H1 (cell line): ENCODE data around the gene C3orf20. TPM values are rescaled to one million over a fixed set of nuclear protein-coding genes. Genes with fewer than 3 reads are reported as not detected.

Experiments
- CTCF ChIA-PET: fragments of 300-600 bp; sonication (Branson Sonifier 250); formaldehyde crosslinking; loops from one replicate; lab custom pipeline; 2021; ENCODE audit not compliant: partially characterized antibody; lab: Charles Lee
- POLR2A ChIA-PET: fragments of 300-600 bp; sonication (Branson Sonifier 250); formaldehyde crosslinking; loops from one replicate; lab custom pipeline; 2021; ENCODE audit warnings: inconsistent platforms; ENCODE audit not compliant: partially characterized antibody; lab: Charles Lee
- DNase-seq, 2 experiments: peaks; one replicate each; pipeline versions ENCODE4 v3.0.0 to v3.0.0-alpha.2; 2010 to 2022; ENCODE audit warnings: low spot score in 2 of 2, low read depth in 1 of 2, mixed read lengths in 1 of 2
- FAIRE-seq: peaks from 2 replicates; lab custom pipeline; 2011; peaks lifted over from hg19 to GRCh38; lab: Jason Lieb, UNC
- H2AFZ ChIP-seq: 2 replicates; pipeline ENCODE4 v1.8.1; 2012; ENCODE audit warnings: low read length, inconsistent platforms
- H2AK5ac ChIP-seq: 2 replicates; pipeline ENCODE4 v1.6.1; 2013; ENCODE audit warnings: low read depth, low read length
- H2BK120ac ChIP-seq: replicated peaks from 2 replicates; pipeline ENCODE3; 2013; ENCODE audit warnings: low read depth, low read length, inconsistent platforms
- H2BK12ac ChIP-seq: 2 replicates; pipeline ENCODE4 v1.6.1; 2013; ENCODE audit warnings: low read depth, low read length
- H2BK15ac ChIP-seq: 2 replicates; pipeline ENCODE4 v1.6.1; 2013; ENCODE audit warnings: low read length
- H2BK20ac ChIP-seq: 2 replicates; pipeline ENCODE4 v1.6.1; 2013; ENCODE audit warnings: low read length
- H2BK5ac ChIP-seq: 2 replicates; pipeline ENCODE4 v1.6.1; 2013; ENCODE audit warnings: low read depth, low read length
- H3K14ac ChIP-seq: 2 replicates; pipeline ENCODE4 v1.6.1; 2013; ENCODE audit warnings: inconsistent platforms; ENCODE audit not compliant: insufficient read length
- H3K18ac ChIP-seq: 2 replicates; pipeline ENCODE4 v1.6.1; 2013; ENCODE audit warnings: low read length; ENCODE audit errors: extremely low read depth
- H3K23ac ChIP-seq: 2 replicates; pipeline ENCODE4 v1.6.1; 2013; ENCODE audit warnings: inconsistent platforms; ENCODE audit not compliant: insufficient read length
- H3K23me2 ChIP-seq: 2 replicates; pipeline ENCODE4 v1.6.1; 2013; ENCODE audit warnings: low read depth, low read length
- H3K27ac ChIP-seq: 2 replicates; pipeline ENCODE4 v1.6.1; 2011; ENCODE audit warnings: low read depth, low read length, inconsistent platforms
- H3K27me3 ChIP-seq, 4 experiments: replicated peaks in 1 of 4; 1 replicate in 1 of 4; 2 replicates in 3 of 4; pipeline versions ENCODE4 v1.6.1 to v1.8.1; 2011 to 2013; ENCODE audit warnings: low read length in 3 of 4, mild to moderate bottlenecking in 3 of 4, inconsistent platforms in 2 of 4, mixed read lengths in 2 of 4, moderate library complexity in 1 of 4; ENCODE audit not compliant: control insufficient read depth in 3 of 4, insufficient read depth in 3 of 4; ENCODE audit errors: extremely low read depth in 1 of 4
- H3K36me3 ChIP-seq, 4 experiments: 2 replicates each; pipeline versions ENCODE4 v1.6.1 to v1.8.1; 2011 to 2013; ENCODE audit warnings: mild to moderate bottlenecking in 4 of 4, low read length in 3 of 4, moderate library complexity in 2 of 4, control low read depth in 1 of 4, inconsistent platforms in 1 of 4; ENCODE audit not compliant: insufficient read depth in 4 of 4, control insufficient read depth in 2 of 4
- H3K4ac ChIP-seq: replicated peaks from 2 replicates; pipeline ENCODE3; 2013; ENCODE audit warnings: low read length, low read depth, mixed read lengths, inconsistent platforms; ENCODE audit not compliant: insufficient read length
- H3K4me1 ChIP-seq, 4 experiments: replicated peaks in 1 of 4; 1 replicate in 1 of 4; 2 replicates in 3 of 4; pipeline versions ENCODE4 v1.6.1 to v1.8.1; 2011 to 2013; ENCODE audit warnings: low read length in 3 of 4, inconsistent platforms in 2 of 4, mixed read lengths in 1 of 4; ENCODE audit not compliant: insufficient read depth in 4 of 4, control insufficient read depth in 3 of 4
- H3K4me2 ChIP-seq, 2 experiments: 2 replicates each; pipeline versions ENCODE4 v1.6.1 to v1.8.1; 2011 to 2013; ENCODE audit warnings: low read depth in 2 of 2, low read length in 2 of 2, control low read depth in 1 of 2, inconsistent platforms in 1 of 2, mild to moderate bottlenecking in 1 of 2; ENCODE audit not compliant: insufficient read depth in 1 of 2
- H3K4me3 ChIP-seq, 4 experiments: fragments of 200-600, 300-600 bp in 1 of 4; sonication (generic), shearing (Covaris generic), sonication (Bioruptor Twin) in 1 of 4; 2 replicates each; pipeline versions ENCODE4 v1.5.1 to v1.8.1; 2011 to 2016; ENCODE audit warnings: low read length in 4 of 4, low read depth in 3 of 4, control low read depth in 2 of 4, inconsistent platforms in 2 of 4, mild to moderate bottlenecking in 2 of 4, mixed read lengths in 1 of 4, moderate library complexity in 1 of 4; ENCODE audit not compliant: insufficient read depth in 2 of 4; ENCODE audit errors: extremely low read depth in 1 of 4
- H3K56ac ChIP-seq: replicated peaks from 2 replicates; pipeline ENCODE3; 2013; ENCODE audit warnings: low read depth, mild to moderate bottlenecking, mixed read lengths, low read length, inconsistent platforms; ENCODE audit not compliant: insufficient read length
- H3K79me1 ChIP-seq: 2 replicates; pipeline ENCODE4 v1.6.1; 2013; ENCODE audit warnings: low read depth, low read length, control low read depth
- H3K79me2 ChIP-seq, 2 experiments: 2 replicates each; pipeline versions ENCODE4 v1.6.1 to v1.8.1; 2012 to 2013; ENCODE audit warnings: low read length in 2 of 2, mild to moderate bottlenecking in 2 of 2, inconsistent platforms in 1 of 2; ENCODE audit not compliant: insufficient read depth in 2 of 2, control insufficient read depth in 1 of 2
- H3K9ac ChIP-seq, 4 experiments: replicated peaks in 1 of 4; 1 replicate in 1 of 4; 2 replicates in 3 of 4; pipeline versions ENCODE4 v1.6.1 to v1.8.1; 2011 to 2013; ENCODE audit warnings: low read depth in 3 of 4, low read length in 3 of 4, control low read depth in 2 of 4, mild to moderate bottlenecking in 2 of 4, moderate library complexity in 2 of 4, inconsistent platforms in 1 of 4; ENCODE audit errors: extremely low read depth in 1 of 4
- H3K9me3 ChIP-seq, 2 experiments: 2 replicates each; pipeline versions ENCODE4 v1.6.1 to v1.8.1; 2012 to 2013; ENCODE audit warnings: mild to moderate bottlenecking in 2 of 2, moderate library complexity in 2 of 2, control low read depth in 1 of 2, inconsistent platforms in 1 of 2, low read depth in 1 of 2, low read length in 1 of 2, mixed read lengths in 1 of 2; ENCODE audit not compliant: insufficient read depth in 2 of 2
- H4K20me1 ChIP-seq, 2 experiments: replicated peaks in 1 of 2; 2 replicates each; pipeline versions ENCODE3 to v1.8.1; 2011 to 2013; ENCODE audit warnings: inconsistent platforms in 2 of 2, low read length in 2 of 2, mild to moderate bottlenecking in 1 of 2; ENCODE audit not compliant: insufficient read depth in 2 of 2, control insufficient read depth in 1 of 2
- H4K5ac ChIP-seq: 2 replicates; pipeline ENCODE4 v1.6.1; 2013; ENCODE audit warnings: low read length, low read depth, mixed read lengths, inconsistent platforms; ENCODE audit not compliant: insufficient read length
- H4K8ac ChIP-seq: 2 replicates; pipeline ENCODE4 v1.8.0; 2013; ENCODE audit warnings: mild to moderate bottlenecking, moderate library complexity, low read length, inconsistent platforms; ENCODE audit not compliant: insufficient read depth; ENCODE audit errors: extremely low read depth
- H4K91ac ChIP-seq: replicated peaks from 2 replicates; pipeline ENCODE3; 2013; ENCODE audit warnings: low read length, mixed read lengths, inconsistent platforms; ENCODE audit not compliant: insufficient read length
- ATF2 ChIP-seq: IDR thresholded peaks from 2 replicates; pipeline ENCODE4 v1.6.1; 2012; ENCODE audit warnings: low read length, inconsistent platforms
- HDAC2 ChIP-seq, 2 experiments: fragments of 300-600 bp in 1 of 2; sonication (generic) in 1 of 2; IDR thresholded peaks; 2 replicates each; pipeline ENCODE4 v1.6.1; 2011 to 2012; ENCODE audit warnings: low read depth in 2 of 2, low read length in 2 of 2, mild to moderate bottlenecking in 2 of 2, moderate library complexity in 2 of 2, borderline replicate concordance in 1 of 2, inconsistent platforms in 1 of 2
- RXRA ChIP-seq: IDR thresholded peaks from 2 replicates; pipeline ENCODE4 v1.6.1; 2011; ENCODE audit warnings: low read depth, mild to moderate bottlenecking, low read length, moderate library complexity; ENCODE audit not compliant: insufficient read depth
- SIN3A ChIP-seq, 2 experiments: IDR thresholded peaks in 1 of 2; conservative IDR thresholded peaks in 1 of 2; 2 replicates each; pipeline ENCODE4 v1.6.1; 2011 to 2012; ENCODE audit warnings: low read length in 2 of 2, improper control_type of control experiment in 1 of 2, low read depth in 1 of 2, mild to moderate bottlenecking in 1 of 2
- WGBS, 2 experiments: shearing (Covaris generic) in 1 of 2; methylation state at CpG; one replicate each; pipeline versions ENCODE4 v1.1.6 to v1.1.7; 2013 to 2015; ENCODE audit warnings: low lambda C conversion rate in 2 of 2, mixed read lengths in 2 of 2, inconsistent platforms in 1 of 2, low coverage in 1 of 2, missing lambda C conversion rate in 1 of 2; ENCODE audit not compliant: insufficient replicate concordance in 2 of 2, insufficient coverage in 1 of 2, insufficient read length in 1 of 2; ENCODE audit errors: extremely low coverage in 1 of 2, missing lambda C conversion rate in 1 of 2; 5-methylcytosine and 5-hydroxymethylcytosine counted together
- polyA plus RNA-seq, 7 experiments: library from polyadenylated mRNA; depleted of rRNA in 3 of 7; stranded (reverse) in 5 of 7; unstranded in 2 of 7; fragments of >200 nt in 5 of 7; fragments of 200-250 nt in 2 of 7; gene quantifications; 1 replicate in 5 of 7; 2 replicates in 1 of 7; 4 replicates in 1 of 7; pipeline versions ENCODE4 v1.2.1 to v1.2.3, GENCODE V29; 2011 to 2013; ENCODE audit warnings: missing spikeins in 2 of 7, mixed read lengths in 2 of 7
- total RNA-seq: library from RNA; stranded (reverse); fragmentation: NEBNext Ultra II Directional; extraction: Animal tissue kit (Norgen Biotek cat#: 25700); gene quantifications from 2 replicates; pipeline ENCODE4 v1.2.1, GENCODE V29; 2021

The C3orf20 gene
- total and polyA plus RNA-seq, 2 of the 8 experiments (the other 6 are each of a cell fraction or from before 2014, with no cell fraction given), result not detected

DNA sequence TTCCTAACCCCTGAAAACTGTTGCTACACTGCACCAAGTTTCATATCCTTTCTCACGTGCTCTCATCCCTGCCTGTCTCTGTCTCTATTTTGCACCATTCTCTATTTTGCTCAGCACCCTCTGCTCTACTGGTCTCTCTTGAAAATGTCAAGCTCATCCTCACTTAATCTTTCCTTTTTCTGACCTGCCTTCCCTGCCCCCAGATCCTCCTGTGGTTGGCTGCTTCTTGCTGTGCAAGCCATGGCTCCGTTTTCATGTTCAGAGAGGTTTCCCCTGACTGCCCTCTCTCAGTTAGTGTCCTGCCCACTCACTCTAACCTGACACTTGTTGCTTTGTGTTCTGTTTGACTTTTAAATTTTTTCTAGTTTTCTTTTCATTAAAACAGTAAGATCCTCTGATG, 17.4 kb upstream of the C3orf20 start:
- H2BK120ac ChIP-seq, result no peak overlapping the region
- CTCF ChIA-PET, result interaction anchor here (0.7 to 0.8 kb wide), 2 partner anchors 16 to 103 kb away, joined by 3 to 4 read pairs; no protein-coding TSS in a partner anchor
- H4K8ac ChIP-seq, result no peak overlapping the region
- POLR2A ChIA-PET, result no interaction called here
- no peaks in the 10 kb centered on the region for H3K27me3 ChIP-seq
- no peak overlapping the region for H3K23ac ChIP-seq
- H2BK12ac ChIP-seq, result no peak overlapping the region
- peaks cover 17 to 66% (median 61%) of the 10 kb centered on the region in 4 experiments for H3K36me3 ChIP-seq
- DNase-seq (no peak), FAIRE-seq (no peak)
- H3K79me1 ChIP-seq, result no peaks in the 10 kb centered on the region
- no peak overlapping the region for H3K14ac ChIP-seq
- no peak overlapping the region for H3K18ac ChIP-seq
- no peak overlapping the region for H4K5ac ChIP-seq
- H2BK15ac ChIP-seq, result no peak overlapping the region
- H2BK5ac ChIP-seq, result no peak overlapping the region
- H4K20me1 ChIP-seq, result no peaks in the 10 kb centered on the region
- H3K4ac ChIP-seq, result no peak overlapping the region
- H3K9ac ChIP-seq, result no peak overlapping the region
- no peak overlapping the region for H3K27ac ChIP-seq
- H3K4me3 ChIP-seq, result no peak overlapping the region
- 98% methylated on average over 2 of the region's 2 CpGs; no CpG with 5 or more reads in 1 of the 2 experiments for WGBS, 2 experiments
- H3K4me1 ChIP-seq, result no peaks in the 10 kb centered on the region
- no peak overlapping the region for H4K91ac ChIP-seq
- no peak overlapping the region for H2AFZ ChIP-seq
- H3K4me2 ChIP-seq, result no peak overlapping the region
- no peak overlapping the region for H3K56ac ChIP-seq
- no peaks in the 10 kb centered on the region for H3K9me3 ChIP-seq
- H2AK5ac ChIP-seq, result no peak overlapping the region
- no peaks in the 10 kb centered on the region for H3K23me2 ChIP-seq
- peaks cover 0 to 9% of the 10 kb centered on the region in 2 experiments; a peak in 2 of 4 replicates for H3K79me2 ChIP-seq
- H2BK20ac ChIP-seq, result no peak overlapping the region
- TF ChIP-seq RXRA (no peak), ATF2 (no peak), HDAC2 (IDR thresholded peaks at IDR 0.05; ENCODE audit: borderline replicate concordance in 1 of 2, low read depth in 2 of 2, low read length in 2 of 2) (no peak), SIN3A (conservative IDR thresholded peaks at IDR 0.05 in 1 of 2, IDR thresholded peaks at IDR 0.05 in 1 of 2; ENCODE audit: low read depth in 1 of 2, low read length in 2 of 2) (no peak)
